PC-3 (cell line): ENCODE data around the gene TUBA4A.

Source experiments
- CTCF ChIP-seq: fragments of 300-600 bp; sonication (generic); conservative IDR thresholded peaks from 2 replicates; pipeline ENCODE4 v1.5.1; 2017; ENCODE audit warnings: antibody characterized with exemption, low read depth, mild to moderate bottlenecking, low read length
- EZH2 ChIP-seq: fragments of 300-600 bp; sonication (generic); IDR thresholded peaks from one replicate; pipeline ENCODE4 v1.6.1; 2017; ENCODE audit warnings: antibody characterized with exemption, mild to moderate bottlenecking, low read length; ENCODE audit not compliant: unreplicated experiment

GRCh38 chr2:219251656-219252055 lies 2.1 kb downstream of the TUBA4A start:
- no peak for TF ChIP-seq EZH2
- no peak for TF ChIP-seq CTCF
